ENCODE data around the gene GATAD1.

GRCh38 chr7:92402920-92403759, 44.1 kb upstream of the GATAD1 start:
- TF ChIP-seq CTCF (IDR thresholded peaks at IDR 0.05) (no peak), POLR2A (IDR thresholded peaks at IDR 0.05) (no peak)

Data from adrenal gland (tissue), 5 donors.